Measurements from ENCODE around the gene GARNL3. TPM values are rescaled to one million over a fixed set of nuclear protein-coding genes. Genes with fewer than 3 reads are reported as not detected.
A peak's percentile ranks its signal among the peaks of the same experiment; 100 is the strongest.

GARNL3 gene, protein sequence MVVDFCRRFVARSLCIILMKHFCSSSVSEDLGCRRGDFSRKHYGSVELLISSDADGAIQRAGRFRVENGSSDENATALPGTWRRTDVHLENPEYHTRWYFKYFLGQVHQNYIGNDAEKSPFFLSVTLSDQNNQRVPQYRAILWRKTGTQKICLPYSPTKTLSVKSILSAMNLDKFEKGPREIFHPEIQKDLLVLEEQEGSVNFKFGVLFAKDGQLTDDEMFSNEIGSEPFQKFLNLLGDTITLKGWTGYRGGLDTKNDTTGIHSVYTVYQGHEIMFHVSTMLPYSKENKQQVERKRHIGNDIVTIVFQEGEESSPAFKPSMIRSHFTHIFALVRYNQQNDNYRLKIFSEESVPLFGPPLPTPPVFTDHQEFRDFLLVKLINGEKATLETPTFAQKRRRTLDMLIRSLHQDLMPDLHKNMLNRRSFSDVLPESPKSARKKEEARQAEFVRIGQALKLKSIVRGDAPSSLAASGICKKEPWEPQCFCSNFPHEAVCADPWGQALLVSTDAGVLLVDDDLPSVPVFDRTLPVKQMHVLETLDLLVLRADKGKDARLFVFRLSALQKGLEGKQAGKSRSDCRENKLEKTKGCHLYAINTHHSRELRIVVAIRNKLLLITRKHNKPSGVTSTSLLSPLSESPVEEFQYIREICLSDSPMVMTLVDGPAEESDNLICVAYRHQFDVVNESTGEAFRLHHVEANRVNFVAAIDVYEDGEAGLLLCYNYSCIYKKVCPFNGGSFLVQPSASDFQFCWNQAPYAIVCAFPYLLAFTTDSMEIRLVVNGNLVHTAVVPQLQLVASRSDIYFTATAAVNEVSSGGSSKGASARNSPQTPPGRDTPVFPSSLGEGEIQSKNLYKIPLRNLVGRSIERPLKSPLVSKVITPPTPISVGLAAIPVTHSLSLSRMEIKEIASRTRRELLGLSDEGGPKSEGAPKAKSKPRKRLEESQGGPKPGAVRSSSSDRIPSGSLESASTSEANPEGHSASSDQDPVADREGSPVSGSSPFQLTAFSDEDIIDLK
- total RNA-seq: 10 to 100 TPM; 12.2 to 43.2 (median 33.4) TPM
- 10 to 100 TPM; 13.8 to 25.9 (median 23.6) TPM for polyA plus RNA-seq
- long read RNA-seq, donor 1, full-length matches to known transcripts: 1 of 1 reads
- long read RNA-seq, donor 1, partial matches to known transcripts: 0 of 1 reads
- long read RNA-seq, donor 1, other reads (novel, unspliced or antisense): 0 of 1 reads
- long read RNA-seq, donor 2, partial matches to known transcripts: 0 of 1 reads
- long read RNA-seq, donor 2, other reads (novel, unspliced or antisense): 0 of 1 reads
- long read RNA-seq, donor 3: 0 reads
- long read RNA-seq, donor 4, partial matches to known transcripts: 0 of 4 reads
- long read RNA-seq, donor 4, other reads (novel, unspliced or antisense): 4 of 4 reads
- long read RNA-seq, donor 5, partial matches to known transcripts: 3 of 67 reads
- long read RNA-seq, donor 5, other reads (novel, unspliced or antisense): 64 of 67 reads
- long read RNA-seq, donor 6, partial matches to known transcripts: 0 of 4 reads
- long read RNA-seq, donor 6, other reads (novel, unspliced or antisense): 4 of 4 reads
- long read RNA-seq, donor 7, partial matches to known transcripts: 0 of 1 reads
- long read RNA-seq, donor 7, other reads (novel, unspliced or antisense): 0 of 1 reads
- long read RNA-seq, donor 8: 0 reads
- long read RNA-seq, donor 9: 0 reads
- long read RNA-seq, donor 10: 0 reads

- Histone ChIP-seq H3K4me1 (replicated peaks in 1 of 2) (peaks cover 5 to 17% of the 10 kb centered on the region in 2 donors), H3K27me3 (no peaks in the 10 kb centered on the region), H3K9me3 (replicated peaks in 1 of 3) (no peaks in the 10 kb centered on the region), H3K36me3 (replicated peaks in 1 of 2) (no peaks in the 10 kb centered on the region), H3K27ac (peak within 1 kb of the TSS in 1 of 5 donors; percentile 34), H3K4me3 (no peak within 1 kb of the TSS)
- 65 to 70% (median 67%) methylated on average over 8 of the region's 8 CpGs for WGBS, 4 donors
- no peak for TF ChIP-seq POLR2A (IDR thresholded peaks at IDR 0.05)
- TF ChIP-seq, protein P1, sequence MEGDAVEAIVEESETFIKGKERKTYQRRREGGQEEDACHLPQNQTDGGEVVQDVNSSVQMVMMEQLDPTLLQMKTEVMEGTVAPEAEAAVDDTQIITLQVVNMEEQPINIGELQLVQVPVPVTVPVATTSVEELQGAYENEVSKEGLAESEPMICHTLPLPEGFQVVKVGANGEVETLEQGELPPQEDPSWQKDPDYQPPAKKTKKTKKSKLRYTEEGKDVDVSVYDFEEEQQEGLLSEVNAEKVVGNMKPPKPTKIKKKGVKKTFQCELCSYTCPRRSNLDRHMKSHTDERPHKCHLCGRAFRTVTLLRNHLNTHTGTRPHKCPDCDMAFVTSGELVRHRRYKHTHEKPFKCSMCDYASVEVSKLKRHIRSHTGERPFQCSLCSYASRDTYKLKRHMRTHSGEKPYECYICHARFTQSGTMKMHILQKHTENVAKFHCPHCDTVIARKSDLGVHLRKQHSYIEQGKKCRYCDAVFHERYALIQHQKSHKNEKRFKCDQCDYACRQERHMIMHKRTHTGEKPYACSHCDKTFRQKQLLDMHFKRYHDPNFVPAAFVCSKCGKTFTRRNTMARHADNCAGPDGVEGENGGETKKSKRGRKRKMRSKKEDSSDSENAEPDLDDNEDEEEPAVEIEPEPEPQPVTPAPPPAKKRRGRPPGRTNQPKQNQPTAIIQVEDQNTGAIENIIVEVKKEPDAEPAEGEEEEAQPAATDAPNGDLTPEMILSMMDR (IDR thresholded peaks at IDR 0.05): no peak
- no peak for DNase-seq
- intact Hi-C loops (cut with DNase I): no loop called here
Observed at GRCh38 chr9:127264462-127265219, at the start of gene GARNL3. GARNL3 (plus strand) TSS chr9:127264774; CDS start chr9:127264878, 104 bp downstream.

DNA sequence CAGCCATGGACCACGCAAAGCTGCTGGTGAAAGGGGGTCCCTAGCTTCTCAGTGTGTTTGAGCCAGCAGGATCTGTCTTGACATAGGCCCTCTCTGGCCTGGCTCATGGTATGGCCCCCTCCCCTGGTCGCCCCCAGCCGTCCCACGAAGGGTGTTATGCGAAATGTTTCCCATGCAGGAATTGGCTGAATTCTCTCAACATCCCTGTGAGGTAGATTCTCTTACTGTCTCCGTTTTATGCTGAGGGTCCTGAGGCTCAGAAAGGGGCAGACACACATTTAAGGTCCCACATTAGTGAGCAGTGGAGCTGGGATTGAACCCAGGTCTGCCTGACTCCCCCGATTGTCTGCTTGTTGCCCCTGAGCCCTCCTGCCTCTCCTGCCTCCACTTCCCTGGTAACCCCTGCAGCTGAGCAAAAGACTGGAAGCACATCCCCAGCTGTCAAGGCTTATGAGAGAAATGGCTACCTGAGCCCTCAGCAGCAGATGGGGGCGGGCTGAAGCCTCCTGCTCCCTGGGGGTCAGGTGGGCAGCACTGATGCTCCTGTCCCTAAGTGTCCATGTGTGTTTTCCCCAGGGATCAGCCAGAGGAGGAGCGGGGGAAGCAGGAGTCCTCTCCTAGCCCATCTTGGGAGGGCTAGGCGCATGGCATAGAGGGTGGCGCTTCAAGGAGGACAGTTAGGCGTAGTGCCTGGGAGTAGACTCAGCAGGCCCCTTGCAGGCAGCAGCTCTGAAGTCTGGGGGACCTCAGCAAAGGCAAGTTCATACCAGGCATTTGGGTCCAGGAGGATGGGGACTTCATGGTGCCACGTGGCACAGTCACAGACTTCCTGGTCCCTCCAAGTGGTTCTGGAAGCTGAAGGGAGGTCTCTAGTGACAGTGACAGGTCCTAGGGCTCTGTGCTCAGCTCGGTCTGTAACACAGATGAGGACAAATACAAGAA is 49.0 kb upstream of the GARNL3 start:
- H3K4me3 ChIP-seq: no peak overlapping the region
- no peak for DNase-seq
- WGBS, 4 donors: 83 to 90% (median 87%) methylated on average over 12 to 14 of the region's 14 CpGs

More for the DNA sequence above, 49.0 kb upstream of the GARNL3 start:
- H3K4me1 ChIP-seq (replicated peaks in 1 of 2): peaks cover 0 to 10% of the 10 kb centered on the region in 2 donors
- no peak overlapping the region for H3K27ac ChIP-seq
- H3K36me3 ChIP-seq (replicated peaks in 1 of 2): no peaks in the 10 kb centered on the region
- no peaks in the 10 kb centered on the region for H3K9me3 ChIP-seq (replicated peaks in 1 of 3)
- H3K27me3 ChIP-seq: no peaks in the 10 kb centered on the region
- intact Hi-C loops (cut with DNase I): no loop called here
- no peak for TF ChIP-seq POLR2A (IDR thresholded peaks at IDR 0.05)
- TF ChIP-seq, protein P1 (IDR thresholded peaks at IDR 0.05): no peak
